Motor neuron (in vitro differentiated cells): ENCODE results near the gene RAB6A. TPM values are rescaled to one million over a fixed set of nuclear protein-coding genes. Genes with fewer than 3 reads are reported as not detected.
A peak's percentile ranks its signal among the peaks of the same experiment; 100 is the strongest.

Source experiments
- ATAC-seq, 8 experiments: fragments of 200-7000 bp; cut with Tn5 transposase; replicated peaks in 6 of 8; 2 replicates each; pipeline ENCODE4 v1.8.0; 2021; ENCODE audit warnings: mild to moderate bottlenecking in 8 of 8, moderate library complexity in 8 of 8
- H3K27ac ChIP-seq, 2 donors: fragments of 250-450 bp; sonication (Bioruptor Pico); 2 replicates each; pipeline ENCODE4 v1.9.0; 2021; ENCODE audit warnings: antibody characterized with exemption in 2 of 2, mild to moderate bottlenecking in 2 of 2, moderate library complexity in 1 of 2
- H3K4me1 ChIP-seq, 2 donors: fragments of 250-450 bp; sonication (Bioruptor Pico); replicated peaks in 1 of 2; 2 replicates each; pipeline ENCODE4 v1.6.1; 2021; ENCODE audit warnings: antibody characterized with exemption in 2 of 2, mild to moderate bottlenecking in 2 of 2, moderate library complexity in 1 of 2
- H3K4me3 ChIP-seq, 5 donors: fragments of 250-450 bp; sonication (Bioruptor Pico); 2 replicates each; pipeline ENCODE4 v1.9.0; 2021; ENCODE audit warnings: antibody characterized with exemption in 5 of 5, mild to moderate bottlenecking in 5 of 5, moderate library complexity in 4 of 5
- WGBS, 10 experiments: fragments of 450-650 bp; shearing (Covaris generic); methylation state at CpG; one replicate each; pipeline ENCODE4 v1.0.0; 2022; 5-methylcytosine and 5-hydroxymethylcytosine counted together
- in situ Hi-C, 9 experiments: fragments of 400-800 bp; cut with MboI; loops; one replicate each; pipeline ENCODE4 v1.15.0; 2021; ENCODE audit warnings: low sequenced_read_pairs in 9 of 9, low pct_unique_long_range_greater_than_20kb in 2 of 9; ENCODE audit not compliant: unreplicated experiment in 9 of 9
- total RNA-seq, 8 experiments: library from RNA; unstranded; fragments of 300-600 nt; gene quantifications; 2 replicates each; pipeline versions ENCODE4 v1.2.3 to v1.2.4, GENCODE V29; 2022

The RAB6A gene
- total RNA-seq, 8 experiments from 2014 or later = 61.5 to 173 (median 100) TPM

DNA sequence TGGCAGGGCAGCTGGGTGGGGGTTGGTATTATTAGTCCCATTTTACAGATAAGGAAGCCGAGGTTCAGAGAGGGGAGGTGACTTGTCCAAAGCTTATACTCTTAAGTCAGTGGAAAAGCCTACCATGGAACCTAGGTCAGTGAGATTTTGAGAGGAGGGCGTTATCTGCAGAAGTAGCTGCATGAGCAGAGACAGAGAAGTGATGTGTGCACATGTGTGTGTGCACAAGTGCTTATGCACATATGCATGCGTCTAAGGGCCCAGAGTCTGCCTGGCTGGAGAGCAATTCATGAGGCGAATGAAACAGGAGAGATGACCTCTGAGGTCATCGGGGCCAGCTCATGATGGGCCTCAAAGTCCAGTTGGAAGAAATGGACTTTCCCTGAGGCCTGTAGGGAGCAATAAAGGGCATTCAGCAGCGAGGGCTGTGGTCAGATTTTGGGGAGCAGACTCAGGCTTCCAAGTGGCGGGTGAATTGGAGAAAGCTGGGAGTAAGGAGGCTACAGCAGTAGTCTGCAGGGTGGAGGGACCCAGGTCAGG is 106.3 kb downstream of the RAB6A start:
- no peak overlapping the region for H3K27ac ChIP-seq
- peak in 3 of 8 experiments; percentile 91 to 95 (median 95) for ATAC-seq
- no peak overlapping the region for H3K4me3 ChIP-seq
- 28 to 100% (median 77%) methylated on average over 1 to 6 of the region's 7 CpGs; no CpG with 5 or more reads in 2 of the 10 experiments for WGBS, 10 experiments
- peaks cover 13 to 23% of the 10 kb centered on the region in 2 donors for H3K4me1 ChIP-seq
- in situ Hi-C loops = loop anchor here in 1 of 9 experiments (25.0 kb wide), 2 partner anchors 167 to 267 kb away; partner anchors contain the start of gene RELT

DNA sequence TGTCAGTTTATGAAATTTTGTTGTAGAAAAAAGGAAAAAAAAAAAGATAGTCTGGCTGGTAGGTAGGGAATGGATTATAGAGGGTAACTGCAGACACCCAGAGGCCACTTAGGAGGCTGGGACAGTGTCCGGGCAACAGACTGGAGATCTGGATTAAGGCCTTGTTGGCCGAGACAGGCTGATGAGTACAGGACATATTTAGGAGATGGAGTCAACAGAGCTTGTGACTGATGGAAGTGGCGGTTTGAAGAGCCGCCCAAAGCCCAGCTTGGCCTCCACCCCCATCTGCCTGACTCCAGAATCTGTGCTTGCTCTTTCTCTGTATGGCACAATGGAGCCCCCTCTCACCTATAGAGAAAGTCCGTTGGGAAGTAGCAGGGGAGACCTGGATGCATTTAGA is 106.9 kb downstream of the RAB6A start:
- Histone ChIP-seq H3K27ac (no peak overlapping the region), H3K4me3 (no peak overlapping the region), H3K4me1 (peaks cover 13 to 27% of the 10 kb centered on the region in 2 donors)
- in situ Hi-C loops = loop anchor here in 1 of 9 experiments (25.0 kb wide), 2 partner anchors 167 to 267 kb away; partner anchors contain the start of gene RELT
- WGBS, 10 experiments = 66 to 92% (median 83%) methylated on average over 2 to 4 of the region's 5 CpGs; no CpG with 5 or more reads in 4 of the 10 experiments
- ATAC-seq = no peak

GRCh38 chr11:73652856-73653559 is 107.9 kb downstream of the RAB6A start:
- Histone ChIP-seq H3K4me3 (no peak overlapping the region), H3K27ac (peak overlapping the region in 1 of 2 donors; percentile 12), H3K4me1 (peaks cover 22 to 36% of the 10 kb centered on the region in 2 donors)
- ATAC-seq = no peak
- in situ Hi-C loops = loop anchor here in 1 of 9 experiments (25.0 kb wide), 2 partner anchors 166 to 266 kb away; partner anchors contain the start of gene RELT
- WGBS, 10 experiments = 40 to 100% (median 90%) methylated on average over 1 to 6 of the region's 6 CpGs; no CpG with 5 or more reads in 4 of the 10 experiments

DNA sequence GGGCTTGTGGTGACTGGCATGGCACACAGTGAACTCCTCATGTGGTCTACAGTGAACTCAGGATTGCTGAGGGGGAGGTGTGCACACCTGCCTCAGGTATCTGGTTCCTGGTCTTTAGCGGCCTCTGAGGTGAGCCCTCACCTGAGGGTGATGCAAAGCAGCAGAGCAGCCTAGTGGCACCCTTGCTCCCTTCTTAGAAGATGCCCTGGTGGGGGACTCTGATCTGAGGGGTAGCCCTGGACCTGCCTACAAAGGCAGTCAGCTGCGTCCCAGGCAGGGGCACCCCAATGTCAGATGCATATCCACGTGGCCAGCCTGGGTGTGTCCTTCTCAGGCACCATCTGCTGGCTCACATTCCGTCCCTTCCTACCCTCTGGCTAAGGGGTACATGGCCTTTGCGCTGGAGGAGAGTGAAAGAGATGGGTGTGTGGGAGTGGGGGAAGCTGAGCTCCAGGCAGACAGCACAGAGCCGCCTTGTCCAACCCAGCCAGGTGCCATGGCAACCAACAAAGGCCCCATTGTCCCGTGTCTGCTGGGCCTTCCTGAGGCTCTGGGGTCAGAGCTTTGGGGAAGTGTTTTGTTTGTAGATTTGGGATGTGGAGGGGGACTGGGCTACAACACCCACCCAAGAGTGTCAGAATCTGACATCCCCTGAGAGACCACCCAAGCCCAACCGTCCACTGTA is 108.7 kb downstream of the RAB6A start:
- Histone ChIP-seq H3K4me3 (no peak overlapping the region), H3K4me1 (peaks cover 22 to 41% of the 10 kb centered on the region in 2 donors), H3K27ac (peak overlapping the region in 1 of 2 donors; percentile 12)
- WGBS, 10 experiments = 0 to 25% methylated on average over 1 to 2 of the region's 8 CpGs; no CpG with 5 or more reads in 8 of the 10 experiments
- in situ Hi-C loops = loop anchor here in 1 of 9 experiments (25.0 kb wide), 2 partner anchors 165 to 265 kb away; partner anchors contain the start of gene RELT
- ATAC-seq = peak in 6 of 8 experiments; percentile 56 to 89 (median 82)

DNA sequence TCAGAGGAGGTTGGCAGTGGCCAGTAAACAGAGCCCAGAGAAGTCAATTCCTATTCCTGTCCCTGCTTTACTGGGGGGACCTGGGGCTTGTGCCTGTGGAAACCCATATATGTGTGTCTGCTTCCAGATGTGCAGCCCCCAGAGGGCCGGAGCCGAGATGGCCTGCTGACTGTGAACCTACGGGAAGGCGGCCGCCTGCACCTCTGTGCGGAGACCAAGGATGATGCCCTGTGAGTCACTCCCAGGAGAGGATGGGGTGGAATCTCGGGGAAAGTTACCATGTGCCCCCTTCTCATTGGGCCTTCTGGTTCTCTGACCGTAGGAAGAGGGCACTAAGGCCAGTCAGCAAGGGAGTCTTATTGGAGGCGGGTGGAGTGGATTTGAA is 109.2 kb downstream of the RAB6A start:
- in situ Hi-C loops = loop anchor here in 1 of 9 experiments (25.0 kb wide), 2 partner anchors 164 to 264 kb away; partner anchors contain the start of gene RELT
- Histone ChIP-seq H3K4me1 (peaks cover 22 to 46% of the 10 kb centered on the region in 2 donors), H3K27ac (no peak overlapping the region), H3K4me3 (no peak overlapping the region)
- WGBS, 10 experiments = 90% methylated on average over 2 of the region's 9 CpGs; no CpG with 5 or more reads in 9 of the 10 experiments
- no peak for ATAC-seq

DNA sequence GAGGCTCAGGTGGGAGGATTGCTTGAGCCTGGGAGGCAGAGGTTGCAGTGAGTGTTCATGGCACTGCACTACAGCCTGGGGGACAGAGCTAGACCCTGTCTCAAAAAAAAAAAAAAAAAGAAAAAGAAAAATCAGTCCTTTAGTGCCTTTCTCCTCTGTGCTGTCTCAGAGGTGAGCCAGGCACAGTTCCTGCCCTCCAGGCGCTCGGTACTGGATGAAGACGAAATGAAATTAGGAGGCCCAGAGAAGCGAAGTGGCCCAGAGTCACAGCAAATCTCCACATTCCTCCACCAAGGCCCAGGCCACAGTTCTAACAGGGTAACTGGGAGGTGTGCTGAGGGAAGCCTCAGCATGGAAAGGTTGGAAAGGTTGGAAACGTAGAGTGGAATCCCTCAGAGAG is 109.6 kb downstream of the RAB6A start:
- no peak for ATAC-seq
- Histone ChIP-seq H3K4me1 (peaks cover 22 to 50% of the 10 kb centered on the region in 2 donors), H3K27ac (no peak overlapping the region), H3K4me3 (no peak overlapping the region)
- 59 to 100% (median 96%) methylated on average over 1 to 5 of the region's 5 CpGs; no CpG with 5 or more reads in 5 of the 10 experiments for WGBS, 10 experiments
- in situ Hi-C loops = loop anchor here in 1 of 9 experiments (25.0 kb wide), 2 partner anchors 164 to 264 kb away; partner anchors contain the start of gene RELT

DNA sequence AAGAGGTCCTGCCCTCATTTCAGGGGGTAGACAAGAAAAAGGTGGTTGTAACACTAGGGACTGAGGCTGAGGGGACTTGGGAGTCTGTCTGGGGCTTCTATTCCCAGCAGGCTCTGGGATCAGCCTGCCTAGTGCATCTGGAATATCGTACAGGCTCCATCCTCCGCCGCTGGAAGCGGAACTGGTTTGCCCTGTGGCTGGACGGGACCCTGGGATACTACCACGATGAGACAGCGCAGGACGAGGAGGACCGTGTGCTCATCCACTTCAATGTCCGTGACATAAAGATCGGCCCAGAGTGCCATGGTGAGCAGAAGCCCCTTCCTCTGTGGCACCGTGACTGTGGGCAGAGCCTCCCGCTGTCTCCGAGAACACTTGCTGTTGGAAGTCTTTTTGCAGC is 110.5 kb downstream of the RAB6A start:
- H3K4me1 ChIP-seq = peaks cover 22 to 58% of the 10 kb centered on the region in 2 donors
- in situ Hi-C loops = loop anchor here in 1 of 9 experiments (25.0 kb wide), 2 partner anchors 163 to 263 kb away; partner anchors contain the start of gene RELT
- ATAC-seq = no peak
- 20 to 100% (median 92%) methylated on average over 1 to 6 of the region's 14 CpGs; no CpG with 5 or more reads in 4 of the 10 experiments for WGBS, 10 experiments
- no peak overlapping the region for H3K27ac ChIP-seq
- no peak overlapping the region for H3K4me3 ChIP-seq

DNA sequence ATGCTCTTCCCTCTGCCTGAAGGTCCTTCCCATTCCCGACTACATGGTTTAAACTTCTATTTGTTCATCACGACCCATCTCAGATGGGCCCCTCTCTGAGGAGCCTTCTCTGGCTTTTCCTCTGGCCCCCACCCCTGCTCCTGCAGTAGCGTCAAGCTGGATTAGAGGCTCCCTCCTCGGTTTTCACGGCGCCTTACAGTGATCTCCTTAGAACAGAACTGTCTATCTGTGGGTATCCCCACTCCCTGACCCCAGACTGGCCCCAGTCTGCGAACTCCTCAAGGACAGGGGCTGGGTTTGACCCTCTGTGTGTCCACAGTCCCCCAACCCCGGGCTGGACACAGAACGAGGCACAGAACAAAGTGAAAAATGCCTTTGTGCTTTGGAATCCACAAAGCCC is 111.7 kb downstream of the RAB6A start:
- H3K4me1 ChIP-seq = peaks cover 22 to 51% of the 10 kb centered on the region in 2 donors
- in situ Hi-C loops = no loop called here
- ATAC-seq = no peak
- H3K27ac ChIP-seq = no peak overlapping the region
- WGBS, 10 experiments = 40 to 100% (median 52%) methylated on average over 1 to 4 of the region's 9 CpGs; no CpG with 5 or more reads in 4 of the 10 experiments
- H3K4me3 ChIP-seq = no peak overlapping the region

- 0 to 33% methylated on average over 1 to 3 of the region's 8 CpGs; no CpG with 5 or more reads in 8 of the 10 experiments for WGBS, 10 experiments
- Histone ChIP-seq H3K4me1 (peaks cover 22 to 51% of the 10 kb centered on the region in 2 donors), H3K27ac (no peak overlapping the region), H3K4me3 (no peak overlapping the region)
- peak in 3 of 8 experiments; percentile 11 to 62 (median 50) for ATAC-seq
- in situ Hi-C loops = no loop called here
These were observed 112.3 kb downstream of the RAB6A start for GRCh38 chr11:73648571-73649046.

- Histone ChIP-seq H3K4me3 (no peak overlapping the region), H3K4me1 (peaks cover 22 to 51% of the 10 kb centered on the region in 2 donors), H3K27ac (no peak overlapping the region)
- in situ Hi-C loops = no loop called here
- ATAC-seq = no peak
- 30 to 88% (median 71%) methylated on average over 2 to 8 of the region's 9 CpGs; no CpG with 5 or more reads in 4 of the 10 experiments for WGBS, 10 experiments
These were observed 112.8 kb downstream of the RAB6A start for GRCh38 chr11:73648121-73648520.

- WGBS, 10 experiments = 0 to 65% (median 41%) methylated on average over 2 to 5 of the region's 23 CpGs; no CpG with 5 or more reads in 5 of the 10 experiments
- Histone ChIP-seq H3K4me3 (no peak overlapping the region), H3K27ac (no peak overlapping the region), H3K4me1 (peaks cover 18 to 48% of the 10 kb centered on the region in 2 donors)
- in situ Hi-C loops = no loop called here
- peak; percentile 82 to 96 (median 86) for ATAC-seq
These were observed 113.3 kb downstream of the RAB6A start for GRCh38 chr11:73647459-73648100.
